Smooth muscle cell (in vitro differentiated cells): Measurements from ENCODE around the gene LRRC3. TPM values are rescaled to one million over a fixed set of nuclear protein-coding genes. Genes with fewer than 3 reads are reported as not detected.
"Not testable (repeated sequence)": the region's sequence is repeated elsewhere in the genome, so short reads cannot be mapped to it uniquely, and the experiment has no call there.

Experiments
- DNase-seq: peaks from one replicate; lab custom pipeline; 2025; ENCODE audit not compliant: unreplicated experiment; lab: John Stamatoyannopoulos, UW
- H2AFZ ChIP-seq: fragments of 200-600 bp; sonication (generic); 2 replicates; pipeline ENCODE4 v1.6.0; 2016; ENCODE audit warnings: antibody characterized with exemption, low read depth, mild to moderate bottlenecking
- H3F3A ChIP-seq: fragments of 200-600 bp; sonication (generic); 2 replicates; pipeline ENCODE4 v1.6.0; 2017; ENCODE audit warnings: antibody characterized with exemption, low read depth
- H3K27ac ChIP-seq: fragments of 200-600 bp; sonication (generic); 2 replicates; pipeline ENCODE4 v1.5.1; 2016; ENCODE audit warnings: low read depth, mild to moderate bottlenecking
- H3K27me3 ChIP-seq: fragments of 200-600 bp; sonication (generic); 2 replicates; pipeline ENCODE4 v1.6.1; 2016; ENCODE audit warnings: low read depth, mild to moderate bottlenecking
- H3K36me3 ChIP-seq: fragments of 200-600 bp; sonication (generic); 2 replicates; pipeline ENCODE4 v1.5.1; 2016; ENCODE audit warnings: low read depth
- H3K4me1 ChIP-seq: fragments of 200-600 bp; sonication (generic); 2 replicates; pipeline ENCODE4 v1.5.1; 2016; ENCODE audit warnings: low read depth
- H3K4me2 ChIP-seq: fragments of 200-600 bp; sonication (generic); 2 replicates; pipeline ENCODE4 v1.6.0; 2016; ENCODE audit warnings: mild to moderate bottlenecking
- H3K4me3 ChIP-seq: fragments of 200-600 bp; sonication (generic); 2 replicates; pipeline ENCODE4 v1.5.1; 2016; ENCODE audit warnings: mild to moderate bottlenecking
- H3K79me2 ChIP-seq: fragments of 200-600 bp; sonication (generic); 2 replicates; pipeline ENCODE4 v1.6.0; 2016; ENCODE audit warnings: low read depth, mild to moderate bottlenecking
- H3K9ac ChIP-seq: fragments of 200-600 bp; sonication (generic); 2 replicates; pipeline ENCODE4 v1.6.0; 2016; ENCODE audit warnings: low read depth
- H3K9me3 ChIP-seq: fragments of 200-600 bp; sonication (generic); replicated peaks from 2 replicates; pipeline ENCODE4 v1.5.1; 2016; ENCODE audit warnings: low read depth
- H4K20me1 ChIP-seq: fragments of 200-600 bp; sonication (generic); 2 replicates; pipeline ENCODE4 v1.6.0; 2016; ENCODE audit warnings: low read depth
- WGBS: methylation state at CpG from one replicate; pipeline ENCODE4 v1.1.7; 2016; ENCODE audit warnings: low lambda C conversion rate; 5-methylcytosine and 5-hydroxymethylcytosine counted together
- polyA plus RNA-seq: library from polyadenylated mRNA; unstranded; fragments of >200 nt; fragmentation: Nextera tagmentation; extraction: Ambion mirVana; gene quantifications from 2 replicates; pipeline ENCODE4 v1.2.1, GENCODE V29; 2016
- total RNA-seq: library from RNA; depleted of rRNA; stranded (reverse); fragments of >200 nt; gene quantifications from 2 replicates; pipeline ENCODE4 v1.2.3, GENCODE V29; 2014
- TF ChIP-seq, protein P1 (sequence below): fragments of 200-600 bp; sonication (generic); IDR thresholded peaks from 2 replicates; pipeline ENCODE4 v1.5.1; 2017; ENCODE audit warnings: borderline replicate concordance, mild to moderate bottlenecking, antibody characterized with exemption; ENCODE audit not compliant: insufficient read depth, poor library complexity, severe bottlenecking

LRRC3 gene
- total and polyA plus RNA-seq, 2 experiments from 2014 or later = 4.9 to 5.3 TPM

GRCh38 chr21:44499631-44500030 is 44.3 kb downstream of the LRRC3 start:
- H4K20me1 ChIP-seq = peaks cover 14% of the 10 kb centered on the region

GRCh38 chr21:44500111-44500510 is 44.8 kb downstream of the LRRC3 start:
- DNase-seq = no peak
- 94% methylated on average over 19 of the region's 19 CpGs for WGBS
- H3K36me3 ChIP-seq = no peaks in the 10 kb centered on the region
- no peaks in the 10 kb centered on the region for H3K27me3 ChIP-seq
- H3K4me2 ChIP-seq = no peak overlapping the region
- H3K4me1 ChIP-seq = peaks cover 7% of the 10 kb centered on the region
- no peak overlapping the region for H3K9ac ChIP-seq
- H3F3A ChIP-seq = no peaks in the 10 kb centered on the region
- H4K20me1 ChIP-seq = peaks cover 14% of the 10 kb centered on the region
- TF ChIP-seq, protein P1, sequence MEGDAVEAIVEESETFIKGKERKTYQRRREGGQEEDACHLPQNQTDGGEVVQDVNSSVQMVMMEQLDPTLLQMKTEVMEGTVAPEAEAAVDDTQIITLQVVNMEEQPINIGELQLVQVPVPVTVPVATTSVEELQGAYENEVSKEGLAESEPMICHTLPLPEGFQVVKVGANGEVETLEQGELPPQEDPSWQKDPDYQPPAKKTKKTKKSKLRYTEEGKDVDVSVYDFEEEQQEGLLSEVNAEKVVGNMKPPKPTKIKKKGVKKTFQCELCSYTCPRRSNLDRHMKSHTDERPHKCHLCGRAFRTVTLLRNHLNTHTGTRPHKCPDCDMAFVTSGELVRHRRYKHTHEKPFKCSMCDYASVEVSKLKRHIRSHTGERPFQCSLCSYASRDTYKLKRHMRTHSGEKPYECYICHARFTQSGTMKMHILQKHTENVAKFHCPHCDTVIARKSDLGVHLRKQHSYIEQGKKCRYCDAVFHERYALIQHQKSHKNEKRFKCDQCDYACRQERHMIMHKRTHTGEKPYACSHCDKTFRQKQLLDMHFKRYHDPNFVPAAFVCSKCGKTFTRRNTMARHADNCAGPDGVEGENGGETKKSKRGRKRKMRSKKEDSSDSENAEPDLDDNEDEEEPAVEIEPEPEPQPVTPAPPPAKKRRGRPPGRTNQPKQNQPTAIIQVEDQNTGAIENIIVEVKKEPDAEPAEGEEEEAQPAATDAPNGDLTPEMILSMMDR = no peak
- no peaks in the 10 kb centered on the region for H3K79me2 ChIP-seq
- no peak overlapping the region for H3K4me3 ChIP-seq
- H2AFZ ChIP-seq = no peak overlapping the region
- no peaks in the 10 kb centered on the region for H3K9me3 ChIP-seq
- H3K27ac ChIP-seq = no peak overlapping the region

More at GRCh38 chr21:44499631-44500030, 44.3 kb downstream of the LRRC3 start:
- Histone ChIP-seq H3K4me3 (no peak overlapping the region), H3K36me3 (no peaks in the 10 kb centered on the region), H3F3A (no peaks in the 10 kb centered on the region), H3K4me2 (no peak overlapping the region), H3K79me2 (no peaks in the 10 kb centered on the region), H2AFZ (no peak overlapping the region), H3K27ac (no peak overlapping the region), H3K27me3 (no peaks in the 10 kb centered on the region), H3K9ac (no peak overlapping the region), H3K4me1 (peaks cover 7% of the 10 kb centered on the region), H3K9me3 (no peaks in the 10 kb centered on the region)
- TF ChIP-seq, protein P1 = no peak
- WGBS = 96% methylated on average over 17 of the region's 23 CpGs
- no peak for DNase-seq

DNA sequence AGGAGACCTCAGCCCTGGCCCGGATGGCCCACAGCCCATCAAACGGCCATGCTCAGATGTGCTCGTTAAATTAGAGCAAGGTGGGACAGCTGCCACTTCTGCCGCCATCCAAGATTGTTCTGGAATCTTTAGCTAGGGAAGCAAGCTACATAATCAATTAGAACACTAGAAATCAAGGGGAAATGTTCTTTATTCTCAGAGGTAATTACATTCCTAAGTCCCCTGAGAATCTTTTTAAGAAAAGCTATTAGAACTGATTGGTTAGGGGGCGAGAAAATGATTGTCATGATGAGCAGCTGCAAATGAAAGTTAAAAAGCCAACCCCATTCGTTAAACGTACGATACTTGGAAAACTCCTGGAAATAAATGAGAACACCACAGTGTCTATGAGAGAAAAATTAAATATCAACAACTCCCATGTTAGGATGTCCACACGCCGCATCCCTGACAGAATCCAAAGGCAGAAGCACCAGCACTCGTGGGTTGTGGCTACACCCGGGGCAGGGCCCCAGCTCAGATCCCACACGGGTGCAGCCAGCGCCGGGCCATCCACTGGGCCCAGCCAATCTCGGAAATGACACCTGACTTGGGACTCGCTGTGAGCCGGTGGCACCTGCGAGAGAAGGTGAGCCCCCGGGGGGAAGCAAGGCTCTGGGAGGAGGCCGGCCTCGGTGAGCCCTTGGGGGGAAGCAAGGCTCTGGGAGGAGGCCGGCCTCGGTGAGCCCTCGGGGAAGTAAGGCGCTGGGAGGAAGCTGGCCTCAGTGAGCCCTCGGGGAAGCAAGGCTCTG is 47.1 kb downstream of the LRRC3 start:
- Histone ChIP-seq H3F3A (no peaks in the 10 kb centered on the region), H3K4me2 (no peak overlapping the region), H3K9ac (no peak overlapping the region), H3K79me2 (no peaks in the 10 kb centered on the region), H3K4me3 (no peak overlapping the region), H3K27ac (no peak overlapping the region), H3K9me3 (no peaks in the 10 kb centered on the region), H3K27me3 (no peaks in the 10 kb centered on the region), H4K20me1 (peaks cover 14% of the 10 kb centered on the region), H2AFZ (no peak overlapping the region), H3K36me3 (no peaks in the 10 kb centered on the region), H3K4me1 (no peaks in the 10 kb centered on the region)
- WGBS = 95% methylated on average over 26 of the region's 27 CpGs
- TF ChIP-seq, protein P1 = no peak
- no peak for DNase-seq

DNA sequence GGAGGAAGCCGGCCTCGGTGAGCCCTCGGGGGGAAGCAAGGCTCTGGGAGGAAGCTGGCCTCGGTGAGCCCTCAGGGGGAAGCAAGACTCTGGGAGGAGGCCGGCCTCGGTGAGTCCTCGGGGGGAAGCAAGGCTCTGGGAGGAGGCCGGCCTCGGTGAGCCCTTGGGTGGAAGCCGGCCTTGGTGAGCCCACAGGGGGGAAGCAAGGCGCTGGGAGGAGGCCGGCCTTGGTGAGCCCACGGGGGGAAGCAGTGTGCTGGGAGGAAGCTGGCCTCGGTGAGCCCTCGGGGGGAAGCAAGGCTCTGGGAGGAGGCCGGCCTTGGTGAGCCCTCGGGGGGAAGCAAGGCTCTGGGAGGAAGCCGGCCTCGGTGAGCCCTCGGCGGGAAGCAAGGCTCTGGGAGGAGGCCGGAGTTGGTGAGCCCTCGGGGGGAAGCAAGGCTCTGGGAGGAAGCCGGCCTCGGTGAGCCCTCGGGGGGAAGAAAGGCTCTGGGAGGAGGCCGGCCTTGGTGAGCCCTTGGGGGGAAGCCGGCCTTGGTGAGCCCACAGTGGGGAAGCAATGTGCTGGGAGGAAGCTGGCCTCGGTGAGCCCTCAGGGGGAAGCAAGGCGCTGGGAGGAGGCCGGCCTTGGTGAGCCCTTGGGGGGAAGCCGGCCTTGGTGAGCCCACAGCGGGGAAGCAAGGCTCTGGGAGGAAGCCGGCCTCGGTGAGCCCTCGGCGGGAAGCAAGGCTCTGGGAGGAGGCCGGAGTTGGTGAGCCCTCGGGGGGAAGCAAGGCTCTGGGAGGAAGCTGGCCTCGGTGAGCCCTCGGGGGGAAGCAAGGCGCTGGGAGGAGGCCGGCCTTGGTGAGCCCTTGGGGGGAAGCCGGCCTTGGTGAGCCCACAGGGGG is 47.9 kb downstream of the LRRC3 start:
- not testable (repeated sequence) for H3K27ac ChIP-seq, H3K9ac ChIP-seq, H3K4me3 ChIP-seq, H3K9me3 ChIP-seq, H3F3A ChIP-seq, H3K27me3 ChIP-seq, H2AFZ ChIP-seq, H3K79me2 ChIP-seq, H3K4me2 ChIP-seq, H3K36me3 ChIP-seq, DNase-seq, H3K4me1 ChIP-seq
- 96% methylated on average over 40 of the region's 44 CpGs for WGBS
- peaks cover 14% of the 10 kb centered on the region for H4K20me1 ChIP-seq
